Islet precursor cell (in vitro differentiated cells): ENCODE measurements around the gene HEBP1.

Experiments used
- DNase-seq: peaks from one replicate; pipeline ENCODE4 v3.0.0-alpha.2; 2018

Gene HEBP1

GRCh38 chr12:12987421-12987820, 12.6 kb downstream of the HEBP1 start:
- DNase-seq, result no peak

- no peak for DNase-seq
These were observed 13.2 kb downstream of the HEBP1 start for GRCh38 chr12:12986775-12987331.

- DNase-seq, result peak; percentile 82
These were observed 14.2 kb downstream of the HEBP1 start for GRCh38 chr12:12985817-12986408.

GRCh38 chr12:12984149-12984548, 15.9 kb downstream of the HEBP1 start:
- DNase-seq, result no peak

GRCh38 chr12:12983420-12984035, 16.5 kb downstream of the HEBP1 start:
- DNase-seq, result peak; percentile 56

GRCh38 chr12:12982331-12982730, 17.7 kb downstream of the HEBP1 start:
- peak; percentile 4 for DNase-seq

GRCh38 chr12:12979731-12980259, 20.3 kb downstream of the HEBP1 start:
- DNase-seq, result peak; percentile 59

GRCh38 chr12:12979126-12979525, 20.9 kb downstream of the HEBP1 start:
- DNase-seq, result no peak

GRCh38 chr12:12977231-12977630, 22.8 kb downstream of the HEBP1 start:
- no peak for DNase-seq

GRCh38 chr12:12976366-12976765, 23.7 kb downstream of the HEBP1 start:
- DNase-seq, result no peak

GRCh38 chr12:12975322-12976077, 24.6 kb downstream of the HEBP1 start:
- DNase-seq, result no peak

GRCh38 chr12:12974211-12974610, 25.9 kb downstream of the HEBP1 start:
- DNase-seq, result no peak

GRCh38 chr12:12973019-12973418, 27.0 kb downstream of the HEBP1 start:
- no peak for DNase-seq

- peak; percentile 37 for DNase-seq
These were observed 34.2 kb downstream of the HEBP1 start for GRCh38 chr12:12965836-12966235.

- DNase-seq, result no peak
These were observed 35.8 kb downstream of the HEBP1 start for GRCh38 chr12:12964255-12964654.

GRCh38 chr12:12960639-12961209, 39.3 kb downstream of the HEBP1 start:
- no peak for DNase-seq

- DNase-seq, result no peak
These were observed 41.2 kb downstream of the HEBP1 start for GRCh38 chr12:12958886-12959285.

GRCh38 chr12:12954878-12955625, 45.0 kb downstream of the HEBP1 start:
- DNase-seq, result no peak

- DNase-seq, result no peak
These were observed 45.7 kb downstream of the HEBP1 start for GRCh38 chr12:12954356-12954755.

GRCh38 chr12:12952036-12952435, 48.0 kb downstream of the HEBP1 start, which contains the start of gene GPRC5D:
TSS of gene GPRC5D (minus strand) at chr12:12952170. CDS start at chr12:12950384, 1,786 bp downstream.
- DNase-seq, result no peak

- DNase-seq, result no peak
These were observed 48.6 kb downstream of the HEBP1 start for GRCh38 chr12:12951504-12951903.

GRCh38 chr12:12947902-12948301, 52.2 kb downstream of the HEBP1 start:
- no peak for DNase-seq
